ENCODE data around the gene GALP. TPM values are rescaled to one million over a fixed set of nuclear protein-coding genes. Genes with fewer than 3 reads are reported as not detected.
"Not testable (repeated sequence)": the region's sequence is repeated elsewhere in the genome, so short reads cannot be mapped to it uniquely, and the experiment has no call there.

The GALP gene
- total RNA-seq, 2 experiments from 2014 or later, result not detected

DNA sequence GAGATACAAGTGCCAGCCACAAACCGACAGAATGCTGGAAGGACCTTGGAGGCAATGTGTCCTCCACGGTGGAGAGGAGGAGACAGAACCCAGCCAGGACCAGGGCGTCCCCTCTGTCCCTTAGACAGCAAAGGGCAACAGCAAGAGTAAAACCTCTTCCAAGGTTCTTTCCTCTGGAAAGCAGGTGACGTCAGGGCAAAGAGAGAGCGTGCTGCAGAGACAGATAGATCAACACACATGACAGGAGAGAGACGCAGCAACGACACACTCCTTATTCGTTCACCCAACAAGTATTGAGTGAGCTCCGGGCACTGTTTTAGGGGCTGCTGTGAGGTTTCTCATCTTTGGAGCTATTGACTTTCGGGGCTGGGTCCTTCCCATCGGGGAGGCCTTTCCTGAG is 1.3 kb upstream of the GALP start:
- POLR2A ChIA-PET, result no interaction called here
- H3K4me1 Mint-ChIP-seq, result peaks cover 3% of the 10 kb centered on the region

GRCh38 chr19:56176310-56176709 is 502 bp downstream of the GALP start:
- POLR2A ChIA-PET; H3K9me3 Mint-ChIP-seq; H3K36me3 Mint-ChIP-seq (ENCODE audit: low read depth); H3K4me3 Mint-ChIP-seq; H3K27ac Mint-ChIP-seq; H3K4me1 Mint-ChIP-seq; H3K27me3 Mint-ChIP-seq; DNase-seq: not testable (repeated sequence)
- CTCF ChIA-PET, result interaction anchor here (0.7 kb wide), 1 partner anchor 53 kb away, joined by 3 read pairs; no protein-coding TSS in a partner anchor

More for the DNA sequence above, 1.3 kb upstream of the GALP start:
- Mint-ChIP-seq H3K27ac (no peak overlapping the region), H3K4me3 (no peak overlapping the region), H3K9me3 (no peaks in the 10 kb centered on the region), H3K27me3 (no peaks in the 10 kb centered on the region), H3K36me3 (ENCODE audit: low read depth) (no peaks in the 10 kb centered on the region)
- no peak for DNase-seq
- CTCF ChIA-PET, result no interaction called here

GRCh38 chr19:56176881-56177280 is 1.1 kb downstream of the GALP start:
- ChIA-PET POLR2A (no interaction called here), CTCF (interaction anchor here (0.6 kb wide), 1 partner anchor 76 kb away, joined by 3 read pairs; no protein-coding TSS in a partner anchor)
- H3K9me3 Mint-ChIP-seq, result no peaks in the 10 kb centered on the region

DNA sequence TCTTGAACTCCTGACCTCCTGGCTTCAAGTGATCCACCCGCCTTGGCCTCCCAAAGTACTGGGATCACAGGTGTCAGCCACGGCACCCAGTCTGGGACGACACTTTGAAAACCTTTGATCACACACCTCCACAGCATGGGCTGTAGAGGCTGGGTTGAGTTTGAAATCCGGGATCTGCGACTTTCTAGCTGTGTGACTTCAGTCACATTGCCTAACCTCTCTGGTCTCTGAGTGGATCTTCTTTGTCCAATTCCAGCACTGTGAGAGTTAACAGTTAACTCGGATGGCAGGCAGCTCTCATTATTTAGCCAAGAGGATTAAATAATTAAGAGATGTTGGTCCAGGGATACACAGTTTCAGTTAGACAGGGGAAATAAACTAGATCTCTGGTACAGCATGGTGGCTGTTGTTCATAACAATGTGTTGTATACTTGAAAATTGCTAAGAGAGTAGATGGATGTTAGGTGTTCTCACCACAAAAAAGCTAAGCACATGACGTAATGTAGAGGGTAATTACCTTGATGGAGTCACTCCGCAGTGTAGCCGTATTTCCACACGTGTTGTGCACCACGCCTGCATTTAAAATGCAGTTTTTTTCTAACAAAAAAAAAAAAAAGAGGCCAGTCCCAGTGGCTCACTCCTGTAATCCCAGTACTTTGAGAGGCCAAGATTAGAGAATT is 1.9 kb downstream of the GALP start:
- Mint-ChIP-seq H3K27ac (no peak overlapping the region), H3K4me3 (no peak overlapping the region), H3K9me3 (no peaks in the 10 kb centered on the region), H3K27me3 (no peaks in the 10 kb centered on the region), H3K4me1 (no peaks in the 10 kb centered on the region), H3K36me3 (ENCODE audit: low read depth) (no peaks in the 10 kb centered on the region)
- DNase-seq, result no peak
- ChIA-PET POLR2A (interaction anchor here (0.5 kb wide), 1 partner anchor 25 kb away, joined by 3 read pairs; no protein-coding TSS in a partner anchor), CTCF (interaction anchor here (1.3 kb wide), 1 partner anchor 12 kb away, joined by 3 read pairs; no protein-coding TSS in a partner anchor)

More at GRCh38 chr19:56176881-56177280, 1.1 kb downstream of the GALP start:
- DNase-seq, result no peak
- H3K4me1 Mint-ChIP-seq, result peaks cover 1% of the 10 kb centered on the region
- H3K36me3 Mint-ChIP-seq (ENCODE audit: low read depth), result no peaks in the 10 kb centered on the region
- H3K27me3 Mint-ChIP-seq, result no peaks in the 10 kb centered on the region
- no peak overlapping the region for H3K4me3 Mint-ChIP-seq
- H3K27ac Mint-ChIP-seq, result no peak overlapping the region

GRCh38 chr19:56189785-56190184 is 14.0 kb downstream of the GALP start:
- no peak overlapping the region for H3K27ac Mint-ChIP-seq
- no peak for DNase-seq
- H3K36me3 Mint-ChIP-seq (ENCODE audit: low read depth), result no peaks in the 10 kb centered on the region
- H3K9me3 Mint-ChIP-seq, result no peaks in the 10 kb centered on the region
- ChIA-PET CTCF (no interaction called here), POLR2A (no interaction called here)
- H3K4me1 Mint-ChIP-seq, result peaks cover 10% of the 10 kb centered on the region
- no peak overlapping the region for H3K4me3 Mint-ChIP-seq
- peaks cover 4% of the 10 kb centered on the region for H3K27me3 Mint-ChIP-seq

GRCh38 chr19:56191115-56191514 is 15.3 kb downstream of the GALP start:
- ChIA-PET POLR2A (no interaction called here), CTCF (no interaction called here)
- no peak overlapping the region for H3K27ac Mint-ChIP-seq
- H3K36me3 Mint-ChIP-seq (ENCODE audit: low read depth), result no peaks in the 10 kb centered on the region
- DNase-seq, result no peak
- H3K9me3 Mint-ChIP-seq, result no peaks in the 10 kb centered on the region
- H3K4me3 Mint-ChIP-seq, result no peak overlapping the region
- peaks cover 2% of the 10 kb centered on the region for H3K27me3 Mint-ChIP-seq
- H3K4me1 Mint-ChIP-seq, result peaks cover 3% of the 10 kb centered on the region

DNA sequence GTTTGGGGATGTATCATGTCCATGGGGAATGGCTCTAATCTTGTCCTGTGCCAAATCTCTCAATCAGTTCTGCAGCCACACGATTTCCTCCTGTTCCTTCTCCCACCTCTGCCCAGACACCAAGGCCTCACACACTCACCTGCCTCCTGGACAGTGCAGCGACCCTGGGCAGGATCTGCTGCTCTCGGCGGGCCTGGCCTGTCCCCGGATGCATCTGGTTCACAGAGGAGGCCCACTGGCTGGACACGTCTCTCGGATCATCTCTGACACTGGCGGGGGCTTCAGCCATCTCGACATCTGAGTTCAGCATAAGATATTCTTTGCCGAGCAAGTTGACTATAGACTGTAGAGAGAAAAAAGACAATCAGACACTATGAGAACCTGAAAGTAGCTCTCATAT is 15.9 kb downstream of the GALP start:
- Mint-ChIP-seq H3K36me3 (ENCODE audit: low read depth) (no peaks in the 10 kb centered on the region), H3K4me1 (peaks cover 3% of the 10 kb centered on the region)
- POLR2A ChIA-PET, result no interaction called here

DNA sequence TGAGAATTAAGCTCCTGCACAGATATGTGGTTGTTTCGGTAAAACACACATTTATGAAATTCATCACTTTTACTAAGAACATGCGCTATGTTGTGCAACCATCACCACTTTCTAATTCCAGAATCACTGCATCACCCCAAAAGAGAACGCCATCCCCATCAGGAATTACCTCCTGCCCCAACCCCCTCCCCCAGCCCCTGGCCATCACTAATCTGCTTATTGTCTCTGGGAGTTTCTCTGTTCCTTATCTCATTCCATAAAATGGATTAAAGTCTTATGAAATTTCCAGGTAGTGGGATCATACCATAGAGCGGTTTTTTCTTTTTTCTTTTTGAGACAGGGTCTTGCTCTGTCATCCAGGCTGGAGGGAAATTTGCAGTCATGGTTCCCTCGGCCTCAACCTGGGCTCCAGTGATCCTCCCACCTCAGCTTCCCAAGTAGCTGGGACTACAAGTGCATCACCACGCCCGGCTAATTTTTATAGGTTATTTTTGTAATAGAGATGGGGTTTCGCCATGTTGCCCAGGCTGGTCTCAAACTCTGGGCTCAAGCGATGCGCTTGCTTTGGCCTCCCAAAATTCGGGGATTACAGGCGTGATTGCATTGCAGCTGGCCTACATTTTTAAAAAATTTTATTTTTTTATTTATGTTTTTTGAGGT is 18.3 kb downstream of the GALP start:
- H3K36me3 Mint-ChIP-seq (ENCODE audit: low read depth), result no peaks in the 10 kb centered on the region
- H3K27ac Mint-ChIP-seq, result no peak overlapping the region
- H3K27me3 Mint-ChIP-seq, result no peaks in the 10 kb centered on the region
- H3K4me3 Mint-ChIP-seq, result no peak overlapping the region
- H3K9me3 Mint-ChIP-seq, result no peaks in the 10 kb centered on the region
- no peaks in the 10 kb centered on the region for H3K4me1 Mint-ChIP-seq
- DNase-seq, result no peak
- ChIA-PET CTCF (interaction anchor here (1.1 kb wide), 1 partner anchor 1058 kb away, joined by 4 read pairs; no protein-coding TSS in a partner anchor), POLR2A (no interaction called here)

More for the DNA sequence above, 15.9 kb downstream of the GALP start:
- Mint-ChIP-seq H3K9me3 (no peaks in the 10 kb centered on the region), H3K27me3 (peaks cover 2% of the 10 kb centered on the region), H3K4me3 (no peak overlapping the region), H3K27ac (no peak overlapping the region)
- CTCF ChIA-PET, result no interaction called here
- DNase-seq, result no peak

- H3K36me3 Mint-ChIP-seq (ENCODE audit: low read depth), result not testable (repeated sequence)
Observed at GRCh38 chr19:56197646-56198045, 21.8 kb downstream of the GALP start, which contains the start of gene ZSCAN5B. Gene ZSCAN5B (minus strand): TSS chr19:56197783. CDS start chr19:56193052, 4,731 bp downstream.

GRCh38 chr19:56199687-56200086 is 23.9 kb downstream of the GALP start:
- Mint-ChIP-seq H3K9me3 (no peaks in the 10 kb centered on the region), H3K4me3 (no peak overlapping the region), H3K27me3 (peaks cover 2% of the 10 kb centered on the region), H3K27ac (no peak overlapping the region), H3K36me3 (ENCODE audit: low read depth) (no peaks in the 10 kb centered on the region), H3K4me1 (no peaks in the 10 kb centered on the region)
- ChIA-PET CTCF (no interaction called here), POLR2A (no interaction called here)
- no peak for DNase-seq

More at GRCh38 chr19:56197646-56198045, 21.8 kb downstream of the GALP start, which contains the start of gene ZSCAN5B:
- CTCF ChIA-PET, H3K4me3 Mint-ChIP-seq, H3K4me1 Mint-ChIP-seq, DNase-seq, POLR2A ChIA-PET, H3K27me3 Mint-ChIP-seq, H3K9me3 Mint-ChIP-seq, H3K27ac Mint-ChIP-seq: not testable (repeated sequence)

DNA sequence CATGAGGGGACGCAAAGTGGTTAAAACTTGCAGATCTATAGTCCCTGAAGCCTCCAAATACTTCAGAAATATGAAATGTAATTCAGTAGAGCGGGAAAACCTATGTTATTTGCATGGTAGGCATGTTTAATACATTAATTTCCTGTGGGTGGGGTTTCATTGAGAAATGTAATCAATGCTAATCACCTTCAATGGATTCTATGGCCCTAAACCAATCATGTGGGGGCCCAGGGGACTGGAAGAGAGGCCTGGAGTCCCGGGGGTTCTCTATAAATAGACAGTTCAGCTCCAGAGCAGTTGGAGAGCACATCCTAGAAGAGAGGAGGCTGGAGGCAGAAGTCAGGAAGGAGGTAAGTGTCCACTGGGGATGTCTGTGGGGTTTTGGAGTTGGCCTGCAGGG is 26.2 kb downstream of the GALP start, which contains the start of gene ZSCAN5C:
Gene ZSCAN5C (plus strand): TSS at position 301 of the 400 bp plus-strand sequence. CDS start 3,641 bp downstream, outside the sequence.
- POLR2A ChIA-PET, result no interaction called here
- CTCF ChIA-PET, result no interaction called here
- H3K4me3 Mint-ChIP-seq, result no peak within 1 kb of the TSS
- H3K27me3 Mint-ChIP-seq, result peaks cover 2% of the 10 kb centered on the region
- no peaks in the 10 kb centered on the region for H3K9me3 Mint-ChIP-seq
- H3K4me1 Mint-ChIP-seq, result no peaks in the 10 kb centered on the region
- no peak within 1 kb of the TSS for H3K27ac Mint-ChIP-seq
- H3K36me3 Mint-ChIP-seq (ENCODE audit: low read depth), result no peaks in the 10 kb centered on the region
- DNase-seq, result no peak

GRCh38 chr19:56207581-56207980 is 31.8 kb downstream of the GALP start:
- POLR2A ChIA-PET; H3K4me3 Mint-ChIP-seq; H3K4me1 Mint-ChIP-seq; H3K27me3 Mint-ChIP-seq; H3K9me3 Mint-ChIP-seq; DNase-seq; H3K27ac Mint-ChIP-seq; CTCF ChIA-PET; H3K36me3 Mint-ChIP-seq (ENCODE audit: low read depth): not testable (repeated sequence)

- POLR2A ChIA-PET, result no interaction called here
- H3K9me3 Mint-ChIP-seq, result no peaks in the 10 kb centered on the region
Observed at GRCh38 chr19:56209091-56209490, 33.3 kb downstream of the GALP start.

More at GRCh38 chr19:56209091-56209490, 33.3 kb downstream of the GALP start:
- DNase-seq, result no peak
- CTCF ChIA-PET, result no interaction called here
- no peak overlapping the region for H3K27ac Mint-ChIP-seq
- H3K4me1 Mint-ChIP-seq, result no peaks in the 10 kb centered on the region
- no peaks in the 10 kb centered on the region for H3K36me3 Mint-ChIP-seq (ENCODE audit: low read depth)
- no peak overlapping the region for H3K4me3 Mint-ChIP-seq
- no peaks in the 10 kb centered on the region for H3K27me3 Mint-ChIP-seq
